ENCODE measurements around the gene TTC9.

The TTC9 gene

GRCh38 chr14:70642303-70643235 is 853 bp downstream of the TTC9 start:
- no peak for TF ChIP-seq CTCF (IDR thresholded peaks at IDR 0.05; ENCODE audit: extremely low read depth, insufficient read depth, missing control alignments)
- peak; percentile 63 for DNase-seq (ENCODE audit: low spot score)
- in situ Hi-C loops (cut with MboI; ENCODE audit: low pct_unique_long_range_greater_than_20kb, low sequenced_read_pairs, unreplicated experiment) = no loop called here

- in situ Hi-C loops (cut with MboI; ENCODE audit: low pct_unique_long_range_greater_than_20kb, low sequenced_read_pairs, unreplicated experiment) = no loop called here
- no peak for TF ChIP-seq CTCF (IDR thresholded peaks at IDR 0.05; ENCODE audit: extremely low read depth, insufficient read depth, missing control alignments)
- no peak for DNase-seq (ENCODE audit: low spot score)
Measured at GRCh38 chr14:70643967-70644366, 2.3 kb downstream of the TTC9 start.

- no peak for TF ChIP-seq CTCF (IDR thresholded peaks at IDR 0.05; ENCODE audit: extremely low read depth, insufficient read depth, missing control alignments)
- in situ Hi-C loops (cut with MboI; ENCODE audit: low pct_unique_long_range_greater_than_20kb, low sequenced_read_pairs, unreplicated experiment) = no loop called here
Measured at GRCh38 chr14:70645892-70646291, 4.2 kb downstream of the TTC9 start.

GRCh38 chr14:70646705-70647104 is 5.0 kb downstream of the TTC9 start:
- no peak for DNase-seq (ENCODE audit: low spot score)
- no peak for TF ChIP-seq CTCF (IDR thresholded peaks at IDR 0.05; ENCODE audit: extremely low read depth, insufficient read depth, missing control alignments)
- in situ Hi-C loops (cut with MboI; ENCODE audit: low pct_unique_long_range_greater_than_20kb, low sequenced_read_pairs, unreplicated experiment) = no loop called here

More at GRCh38 chr14:70645892-70646291, 4.2 kb downstream of the TTC9 start:
- no peak for DNase-seq (ENCODE audit: low spot score)

- no peak for TF ChIP-seq CTCF (IDR thresholded peaks at IDR 0.05; ENCODE audit: extremely low read depth, insufficient read depth, missing control alignments)
- DNase-seq (ENCODE audit: low spot score) = no peak
- in situ Hi-C loops (cut with MboI; ENCODE audit: low pct_unique_long_range_greater_than_20kb, low sequenced_read_pairs, unreplicated experiment) = no loop called here
Measured at GRCh38 chr14:70648346-70648745, 6.6 kb downstream of the TTC9 start.

- in situ Hi-C loops (cut with MboI; ENCODE audit: low pct_unique_long_range_greater_than_20kb, low sequenced_read_pairs, unreplicated experiment) = no loop called here
- TF ChIP-seq CTCF (IDR thresholded peaks at IDR 0.05; ENCODE audit: extremely low read depth, insufficient read depth, missing control alignments) = no peak
- no peak for DNase-seq (ENCODE audit: low spot score)
Measured at GRCh38 chr14:70649803-70650202, 8.1 kb downstream of the TTC9 start.

Data from GM13977 (cell line).